ENCODE measurements around the gene RTKN2.
"Not testable (repeated sequence)": the region's sequence is repeated elsewhere in the genome, so short reads cannot be mapped to it uniquely, and the experiment has no call there.

The RTKN2 gene

GRCh38 chr10:62259998-62260397, 8.6 kb downstream of the RTKN2 start:
- DNase-seq (ENCODE audit: low read depth), result no peak

- no peak for DNase-seq (ENCODE audit: low read depth)
Measured at GRCh38 chr10:62259456-62259855, 9.2 kb downstream of the RTKN2 start.

- no peak for DNase-seq (ENCODE audit: low read depth)
Measured at GRCh38 chr10:62258926-62259325, 9.7 kb downstream of the RTKN2 start.

GRCh38 chr10:62253704-62254103, 14.9 kb downstream of the RTKN2 start:
- no peak for DNase-seq (ENCODE audit: low read depth)

GRCh38 chr10:62252051-62252450, 16.6 kb downstream of the RTKN2 start:
- DNase-seq (ENCODE audit: low read depth), result no peak

- no peak for DNase-seq (ENCODE audit: low read depth)
Measured at GRCh38 chr10:62250594-62251198, 17.9 kb downstream of the RTKN2 start.

GRCh38 chr10:62249957-62250356, 18.7 kb downstream of the RTKN2 start:
- DNase-seq (ENCODE audit: low read depth), result no peak

- DNase-seq (ENCODE audit: low read depth), result no peak
Measured at GRCh38 chr10:62248465-62248864, 20.2 kb downstream of the RTKN2 start.

- DNase-seq (ENCODE audit: low read depth), result peak; percentile 20
Measured at GRCh38 chr10:62244785-62245467, 23.7 kb downstream of the RTKN2 start.

GRCh38 chr10:62244088-62244487, 24.6 kb downstream of the RTKN2 start:
- DNase-seq (ENCODE audit: low read depth), result no peak

GRCh38 chr10:62243647-62243997, 25.0 kb downstream of the RTKN2 start:
- no peak for DNase-seq (ENCODE audit: low read depth)

GRCh38 chr10:62242965-62243646, 25.5 kb downstream of the RTKN2 start:
- DNase-seq (ENCODE audit: low read depth), result not testable (repeated sequence)

- not testable (repeated sequence) for DNase-seq (ENCODE audit: low read depth)
Measured at GRCh38 chr10:62241521-62241920, 27.1 kb downstream of the RTKN2 start.

- DNase-seq (ENCODE audit: low read depth), result no peak
Measured at GRCh38 chr10:62239994-62240393, 28.6 kb downstream of the RTKN2 start.

GRCh38 chr10:62238880-62239279, 29.8 kb downstream of the RTKN2 start:
- no peak for DNase-seq (ENCODE audit: low read depth)

- no peak for DNase-seq (ENCODE audit: low read depth)
Measured at GRCh38 chr10:62237966-62238365, 30.7 kb downstream of the RTKN2 start.

GRCh38 chr10:62237506-62237905, 31.1 kb downstream of the RTKN2 start:
- no peak for DNase-seq (ENCODE audit: low read depth)

GRCh38 chr10:62234077-62234605, 34.5 kb downstream of the RTKN2 start:
- no peak for DNase-seq (ENCODE audit: low read depth)

- DNase-seq (ENCODE audit: low read depth), result no peak
Measured at GRCh38 chr10:62233356-62234076, 35.1 kb downstream of the RTKN2 start.

- no peak for DNase-seq (ENCODE audit: low read depth)
Measured at GRCh38 chr10:62231805-62232204, 36.8 kb downstream of the RTKN2 start.

- DNase-seq (ENCODE audit: low read depth), result no peak
Measured at GRCh38 chr10:62231371-62231770, 37.3 kb downstream of the RTKN2 start.

GRCh38 chr10:62230344-62231121, 38.1 kb downstream of the RTKN2 start:
- DNase-seq (ENCODE audit: low read depth), result no peak
